Left lobe of liver (tissue), 2 donors: ENCODE results near the gene WWC2. TPM values are rescaled to one million over a fixed set of nuclear protein-coding genes. Genes with fewer than 3 reads are reported as not detected.
A peak's percentile ranks its signal among the peaks of the same experiment; 100 is the strongest.
"Not testable (repeated sequence)": the region's sequence is repeated elsewhere in the genome, so short reads cannot be mapped to it uniquely, and the experiment has no call there.

Experiments used
- ATAC-seq: fragments of 200-7000 bp; cut with Tn5 transposase; one replicate; pipeline ENCODE4 v1.9.1; 2020; ENCODE audit warnings: mild to moderate bottlenecking, moderate library complexity
- DNase-seq: peaks from one replicate; pipeline ENCODE4 v3.0.0-alpha.2; 2020; ENCODE audit warnings: low spot score
- total RNA-seq: library from RNA; stranded (reverse); gene quantifications from one replicate; pipeline ENCODE4 v1.2.1, GENCODE V29; 2021
- donor health status: DM: no; HTN: no; CAD: no; lungs with moderate emphysema.
- donor health status: DM: no; HTN: yes; CAD: no.

Gene WWC2
- total RNA-seq, 1 donor from 2014 or later: 43.2 TPM

GRCh38 chr4:183193730-183194338 is 94.8 kb downstream of the WWC2 start:
- ATAC-seq: peak; percentile 20
- not testable (repeated sequence) for DNase-seq

- DNase-seq (no peak), ATAC-seq (no peak)
Observed at GRCh38 chr4:183195534-183195933, 96.5 kb downstream of the WWC2 start.

- DNase-seq (no peak), ATAC-seq (no peak)
Observed at GRCh38 chr4:183197140-183197539, 98.1 kb downstream of the WWC2 start.

DNA sequence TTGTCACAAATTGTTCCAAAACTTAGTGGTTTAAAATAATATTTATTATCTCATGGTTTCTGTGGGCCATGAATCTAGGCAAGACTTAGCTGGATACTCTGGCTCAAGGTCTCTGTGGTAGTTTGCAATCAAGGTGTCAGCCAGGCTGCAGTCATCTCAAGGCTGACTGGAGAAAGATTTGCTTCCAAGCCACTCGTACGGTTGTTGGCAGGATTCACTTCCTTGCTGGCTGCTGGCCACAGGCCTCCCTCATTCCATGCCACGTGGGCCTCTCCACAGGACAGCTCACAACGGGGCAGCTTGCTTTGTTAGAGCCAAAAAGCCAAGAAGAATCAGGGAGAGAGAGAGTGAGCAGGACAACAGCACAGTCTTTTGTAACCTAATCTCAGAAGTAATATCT is 101.4 kb downstream of the WWC2 start:
- no peak for ATAC-seq
- DNase-seq: no peak

DNA sequence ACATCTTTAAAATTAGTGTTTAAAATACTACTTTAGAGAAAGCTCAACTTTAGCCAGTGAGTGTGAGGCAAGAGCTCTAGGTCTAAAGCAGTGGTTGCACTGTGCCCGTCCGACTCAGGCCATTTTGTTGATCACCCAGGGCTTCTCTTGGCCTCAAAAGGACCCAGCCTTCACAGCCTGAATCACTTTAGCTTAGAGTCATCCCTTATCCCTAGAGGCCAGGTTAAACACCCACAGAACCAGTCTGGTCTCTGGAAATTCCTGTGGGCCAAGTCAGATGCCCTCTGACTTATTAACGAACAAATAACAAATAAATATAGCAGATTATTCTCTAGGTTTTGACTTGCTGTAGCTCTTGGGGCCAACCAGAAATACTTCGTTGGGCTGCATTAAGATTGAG is 102.3 kb downstream of the WWC2 start:
- DNase-seq (no peak), ATAC-seq (no peak)

DNA sequence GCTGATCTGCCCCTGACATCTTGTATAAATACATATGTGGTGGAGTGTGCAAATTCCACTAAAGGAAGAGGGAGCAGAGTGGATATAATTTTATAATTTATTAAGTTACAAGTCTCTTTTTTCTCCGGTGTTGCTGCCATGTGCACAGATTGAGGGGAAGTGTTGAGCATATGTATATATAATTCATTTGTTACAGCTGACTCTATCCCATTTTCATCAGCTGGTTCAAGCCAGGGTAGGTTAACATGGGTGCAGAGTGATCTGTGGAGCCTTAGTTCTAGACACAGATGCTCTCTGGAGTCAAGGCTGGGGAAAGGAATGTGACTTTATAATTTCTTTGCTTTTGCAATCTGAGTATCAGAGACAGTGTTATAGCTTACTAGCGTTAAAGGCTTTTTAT is 103.5 kb downstream of the WWC2 start:
- no peak for ATAC-seq
- DNase-seq: no peak

DNA sequence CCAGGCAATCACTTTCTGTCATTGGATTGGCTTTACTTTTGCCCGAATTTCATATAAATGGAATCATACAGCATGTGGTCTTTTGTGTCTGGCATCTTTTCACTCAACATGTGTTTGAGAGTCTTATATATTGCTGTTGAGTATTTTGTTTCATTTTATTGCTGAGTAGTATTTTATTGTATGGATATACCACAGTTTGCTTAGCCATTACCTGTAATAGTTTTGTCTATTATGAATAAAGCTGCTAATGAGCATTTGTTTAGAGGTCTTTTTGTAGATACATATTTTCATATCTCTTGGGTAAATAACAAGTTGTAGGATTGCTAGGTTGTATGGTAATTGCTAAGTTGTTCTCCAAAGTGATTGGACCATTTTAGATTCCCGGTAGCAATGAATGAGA is 105.7 kb downstream of the WWC2 start:
- ATAC-seq: no peak
- no peak for DNase-seq

DNA sequence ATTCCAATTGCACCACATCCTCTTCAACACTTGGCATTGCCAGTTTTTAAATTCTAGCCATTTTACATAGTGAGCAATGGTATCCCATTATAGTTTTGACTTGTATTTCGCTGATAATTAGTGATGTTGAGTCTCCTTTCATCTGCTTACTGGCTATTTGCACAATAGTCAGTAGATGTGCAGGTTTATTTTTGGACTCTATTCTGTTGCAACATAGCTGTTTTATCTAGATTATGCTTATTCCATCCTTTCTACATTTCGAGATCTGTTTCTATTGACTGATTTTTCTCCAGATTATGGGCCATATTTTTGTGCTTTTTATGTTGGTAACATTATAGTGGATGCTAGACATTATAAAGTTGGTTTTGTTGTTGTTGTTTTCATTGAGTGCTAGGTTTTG is 106.1 kb downstream of the WWC2 start:
- DNase-seq (no peak), ATAC-seq (peak; percentile 77)

- no peak for DNase-seq
- peak; percentile 54 for ATAC-seq
Observed at GRCh38 chr4:183205709-183206108, 106.7 kb downstream of the WWC2 start.

DNA sequence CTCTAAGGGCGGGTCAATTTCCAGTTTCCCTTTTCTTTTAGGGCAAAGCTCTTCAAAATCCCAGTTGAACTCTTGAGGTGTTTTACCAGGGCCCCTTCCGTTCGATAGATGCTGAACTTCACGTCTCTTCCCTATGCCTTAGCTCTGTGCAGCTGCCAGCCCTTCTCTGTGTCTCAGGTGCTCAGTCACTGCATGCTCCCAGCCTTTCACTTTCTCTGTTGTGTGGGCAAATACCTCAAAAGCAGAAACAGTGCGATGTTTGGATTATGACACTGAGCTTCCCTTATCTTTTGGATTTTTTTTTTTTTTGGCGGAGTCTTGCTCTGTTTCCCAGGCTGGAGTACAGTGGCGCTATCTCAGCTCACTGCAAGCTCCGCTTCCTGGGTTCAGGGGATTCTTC is 112.5 kb downstream of the WWC2 start:
- ATAC-seq (no peak), DNase-seq (no peak)

DNA sequence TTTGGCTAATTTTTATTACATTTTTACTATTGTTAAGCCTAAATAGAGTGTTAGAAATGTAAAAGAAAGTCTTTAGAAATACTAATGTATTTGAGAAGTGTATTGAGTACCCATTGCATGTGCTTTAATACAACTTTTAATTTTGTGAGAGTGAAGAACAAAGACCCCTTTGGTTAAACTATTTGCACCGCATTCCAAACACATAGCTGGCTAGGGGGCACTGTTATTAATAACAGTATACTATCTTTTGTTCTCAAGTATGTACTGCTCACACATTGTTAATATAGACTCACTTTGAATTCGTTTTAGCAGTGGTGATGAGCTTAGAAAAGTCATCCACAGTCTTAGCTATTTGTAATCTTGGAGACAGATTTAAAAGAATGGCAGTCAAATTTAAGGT is 114.9 kb downstream of the WWC2 start:
- ATAC-seq: no peak

GRCh38 chr4:183214912-183215488 is 115.9 kb downstream of the WWC2 start:
- no peak for ATAC-seq
- no peak for DNase-seq

More for the DNA sequence above, 114.9 kb downstream of the WWC2 start:
- DNase-seq: no peak

GRCh38 chr4:183220236-183220635 is 121.2 kb downstream of the WWC2 start:
- ATAC-seq: no peak
- no peak for DNase-seq

GRCh38 chr4:183223053-183223452 is 124.0 kb downstream of the WWC2 start:
- DNase-seq (no peak), ATAC-seq (peak; percentile 93)

DNA sequence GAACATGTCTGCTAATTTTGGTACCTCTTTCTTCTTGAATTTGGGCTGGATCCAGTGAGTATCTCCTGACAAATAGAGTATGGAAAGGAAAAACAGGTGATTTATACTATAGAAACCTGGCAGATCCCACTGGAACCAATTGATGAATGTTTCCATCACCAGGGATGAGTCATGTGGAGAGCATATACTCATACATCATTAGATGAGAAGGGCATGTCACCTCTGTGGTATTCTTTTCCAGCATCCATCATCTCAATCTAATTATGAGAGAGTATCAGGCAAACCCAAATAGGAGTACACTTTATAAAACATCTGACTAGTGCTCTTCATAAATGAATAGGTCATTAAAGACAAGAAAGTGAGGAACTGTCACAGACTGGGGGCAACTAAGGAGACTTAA is 130.3 kb downstream of the WWC2 start:
- DNase-seq (no peak), ATAC-seq (no peak)

GRCh38 chr4:183240581-183241321 is 141.7 kb downstream of the WWC2 start:
- no peak for DNase-seq

GRCh38 chr4:183241322-183241640 is 142.2 kb downstream of the WWC2 start:
- DNase-seq (no peak), ATAC-seq (no peak)

More at GRCh38 chr4:183240581-183241321, 141.7 kb downstream of the WWC2 start:
- ATAC-seq: peak; percentile 57

DNA sequence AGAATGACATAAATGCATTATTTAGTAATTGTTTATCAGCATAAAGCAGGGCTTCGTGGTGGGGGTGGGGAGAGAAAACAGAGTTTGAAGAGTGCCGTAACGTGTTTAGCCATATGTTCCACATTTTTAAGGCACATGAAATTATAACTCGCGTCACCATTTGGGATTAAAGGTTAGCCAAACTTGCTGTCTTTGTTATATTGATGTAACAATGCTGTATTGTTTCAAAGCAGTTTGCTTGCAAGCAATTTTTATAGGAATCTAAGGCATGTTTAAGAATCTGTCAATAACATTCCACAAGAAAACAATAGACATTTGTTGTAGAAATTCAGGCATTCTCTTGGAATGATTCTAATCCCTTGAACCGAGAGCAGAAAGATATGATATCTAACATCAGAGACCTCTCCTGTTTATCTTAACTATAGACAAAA is 142.7 kb downstream of the WWC2 start:
- DNase-seq: no peak
- ATAC-seq: no peak

- DNase-seq (no peak), ATAC-seq (no peak)
Observed at GRCh38 chr4:183242291-183242690, 143.2 kb downstream of the WWC2 start.

GRCh38 chr4:183244019-183244418 is 145.0 kb downstream of the WWC2 start:
- no peak for DNase-seq
- ATAC-seq: no peak

DNA sequence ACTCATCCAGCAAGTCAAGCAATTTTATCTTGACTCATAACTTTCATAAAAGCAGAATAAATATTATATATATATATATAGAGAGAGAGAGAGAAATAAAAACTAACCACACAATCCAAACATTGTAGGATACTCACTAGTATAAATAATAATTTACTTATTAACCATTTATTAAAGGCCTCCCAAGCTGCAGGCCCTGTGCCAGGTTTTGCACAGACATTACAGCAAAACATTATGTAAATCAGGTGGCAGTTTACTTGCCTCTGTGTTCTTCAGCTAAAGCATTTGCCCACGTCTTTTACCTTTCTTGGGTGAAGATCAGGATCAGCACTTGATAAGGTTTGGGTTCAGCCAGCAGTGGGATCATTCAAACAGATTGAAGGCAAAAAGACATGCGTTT is 145.4 kb downstream of the WWC2 start:
- ATAC-seq (no peak), DNase-seq (no peak)

DNA sequence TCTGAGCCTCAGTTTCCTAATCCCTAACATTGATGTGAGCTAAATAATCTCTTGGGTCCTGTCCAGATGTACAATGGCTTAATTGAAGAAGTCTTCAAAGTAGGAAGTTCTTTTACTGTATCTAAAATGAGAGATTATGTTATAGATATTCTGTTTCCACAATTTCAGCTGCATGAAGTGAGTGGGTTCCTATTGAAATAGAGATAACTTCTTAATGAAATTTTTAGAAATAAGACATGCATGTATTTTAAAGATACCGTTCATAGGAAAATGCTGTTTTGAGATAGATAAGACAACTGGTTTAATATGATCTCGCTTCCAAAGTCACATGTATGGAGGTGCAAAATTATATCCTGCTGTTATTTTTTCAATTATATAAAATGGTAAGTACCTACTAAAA is 149.1 kb downstream of the WWC2 start:
- no peak for DNase-seq
- no peak for ATAC-seq
